GM10266 (cell line): ENCODE measurements around the gene CSMD2.

Experiments
- DNase-seq: peaks from one replicate; pipeline ENCODE4 v3.0.0; 2012; ENCODE audit errors: extremely low spot score
- CTCF ChIP-seq: IDR thresholded peaks from 2 replicates; pipeline ENCODE4 v1.5.1; 2012; ENCODE audit warnings: mild to moderate bottlenecking, low read depth; ENCODE audit not compliant: control insufficient read depth, insufficient read depth; ENCODE audit errors: missing control alignments

The CSMD2 gene

GRCh38 chr1:33696962-33697361 is 468.1 kb downstream of the CSMD2 start:
- DNase-seq, result no peak
- TF ChIP-seq CTCF, result no peak

- TF ChIP-seq CTCF, result no peak
- DNase-seq, result no peak
Observed at GRCh38 chr1:33696311-33696710, 468.7 kb downstream of the CSMD2 start.

- no peak for DNase-seq
- no peak for TF ChIP-seq CTCF
Observed at GRCh38 chr1:33692206-33693188, 472.5 kb downstream of the CSMD2 start.

- no peak for DNase-seq
- no peak for TF ChIP-seq CTCF
Observed at GRCh38 chr1:33687000-33687399, 478.0 kb downstream of the CSMD2 start.

GRCh38 chr1:33686551-33686950 is 478.5 kb downstream of the CSMD2 start:
- no peak for DNase-seq
- no peak for TF ChIP-seq CTCF

- no peak for DNase-seq
- TF ChIP-seq CTCF, result no peak
Observed at GRCh38 chr1:33685256-33685655, 479.8 kb downstream of the CSMD2 start.
